ENCODE results near the gene GMPPA. TPM values are rescaled to one million over a fixed set of nuclear protein-coding genes. Genes with fewer than 3 reads are reported as not detected.
A peak's percentile ranks its signal among the peaks of the same experiment; 100 is the strongest.

GMPPA gene
- total and polyA plus RNA-seq, 8 donors, result 16.5 to 185 (median 32.5) TPM

DNA sequence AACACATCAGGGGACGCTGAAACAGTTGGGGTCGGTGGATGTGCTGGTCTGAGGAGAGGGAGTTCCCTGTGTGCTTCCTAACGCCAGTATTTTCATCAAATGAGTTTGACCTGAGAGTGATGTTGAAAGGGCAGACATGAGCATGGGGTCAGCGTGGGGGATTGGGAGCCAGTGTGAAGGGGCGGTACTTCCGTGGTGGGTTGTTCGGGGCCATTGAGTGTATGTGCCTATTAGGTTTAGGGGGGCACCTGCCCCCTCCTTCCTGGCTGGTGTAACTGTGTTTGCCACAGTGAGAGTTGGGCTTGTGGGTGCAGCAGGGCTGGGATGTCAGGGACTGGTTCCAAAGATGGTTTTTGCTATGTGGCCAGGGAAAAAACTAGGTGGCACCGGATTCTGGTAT is 39.7 kb upstream of the GMPPA start:
- TF ChIP-seq POLR2A (IDR thresholded peaks at IDR 0.05), result no peak
- no peak for TF ChIP-seq POLR2AphosphoS5 (IDR thresholded peaks at IDR 0.05)
- TF ChIP-seq EP300 (IDR thresholded peaks at IDR 0.05), result no peak
- TF ChIP-seq, protein P1, sequence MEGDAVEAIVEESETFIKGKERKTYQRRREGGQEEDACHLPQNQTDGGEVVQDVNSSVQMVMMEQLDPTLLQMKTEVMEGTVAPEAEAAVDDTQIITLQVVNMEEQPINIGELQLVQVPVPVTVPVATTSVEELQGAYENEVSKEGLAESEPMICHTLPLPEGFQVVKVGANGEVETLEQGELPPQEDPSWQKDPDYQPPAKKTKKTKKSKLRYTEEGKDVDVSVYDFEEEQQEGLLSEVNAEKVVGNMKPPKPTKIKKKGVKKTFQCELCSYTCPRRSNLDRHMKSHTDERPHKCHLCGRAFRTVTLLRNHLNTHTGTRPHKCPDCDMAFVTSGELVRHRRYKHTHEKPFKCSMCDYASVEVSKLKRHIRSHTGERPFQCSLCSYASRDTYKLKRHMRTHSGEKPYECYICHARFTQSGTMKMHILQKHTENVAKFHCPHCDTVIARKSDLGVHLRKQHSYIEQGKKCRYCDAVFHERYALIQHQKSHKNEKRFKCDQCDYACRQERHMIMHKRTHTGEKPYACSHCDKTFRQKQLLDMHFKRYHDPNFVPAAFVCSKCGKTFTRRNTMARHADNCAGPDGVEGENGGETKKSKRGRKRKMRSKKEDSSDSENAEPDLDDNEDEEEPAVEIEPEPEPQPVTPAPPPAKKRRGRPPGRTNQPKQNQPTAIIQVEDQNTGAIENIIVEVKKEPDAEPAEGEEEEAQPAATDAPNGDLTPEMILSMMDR (IDR thresholded peaks at IDR 0.05), result no peak
- Histone ChIP-seq H3K9me3 (no peaks in the 10 kb centered on the region), H3K27me3 (peaks cover 0 to 26% (median 21%) of the 10 kb centered on the region in 3 donors), H3K27ac (peak overlapping the region in 4 of 5 donors; percentile 8 to 95 (median 87)), H3K4me1 (peaks cover 12 to 49% (median 27%) of the 10 kb centered on the region in 4 donors), H3K4me3 (no peak overlapping the region), H3K36me3 (peaks cover 0 to 15% (median 5%) of the 10 kb centered on the region in 4 donors)
- WGBS, 5 donors, result 75 to 86% (median 82%) methylated on average over 8 of the region's 8 CpGs
- intact Hi-C loops (cut with DNase I; ENCODE audit: low total_unique reads), result no loop called here
- no peak for DNase-seq

DNA sequence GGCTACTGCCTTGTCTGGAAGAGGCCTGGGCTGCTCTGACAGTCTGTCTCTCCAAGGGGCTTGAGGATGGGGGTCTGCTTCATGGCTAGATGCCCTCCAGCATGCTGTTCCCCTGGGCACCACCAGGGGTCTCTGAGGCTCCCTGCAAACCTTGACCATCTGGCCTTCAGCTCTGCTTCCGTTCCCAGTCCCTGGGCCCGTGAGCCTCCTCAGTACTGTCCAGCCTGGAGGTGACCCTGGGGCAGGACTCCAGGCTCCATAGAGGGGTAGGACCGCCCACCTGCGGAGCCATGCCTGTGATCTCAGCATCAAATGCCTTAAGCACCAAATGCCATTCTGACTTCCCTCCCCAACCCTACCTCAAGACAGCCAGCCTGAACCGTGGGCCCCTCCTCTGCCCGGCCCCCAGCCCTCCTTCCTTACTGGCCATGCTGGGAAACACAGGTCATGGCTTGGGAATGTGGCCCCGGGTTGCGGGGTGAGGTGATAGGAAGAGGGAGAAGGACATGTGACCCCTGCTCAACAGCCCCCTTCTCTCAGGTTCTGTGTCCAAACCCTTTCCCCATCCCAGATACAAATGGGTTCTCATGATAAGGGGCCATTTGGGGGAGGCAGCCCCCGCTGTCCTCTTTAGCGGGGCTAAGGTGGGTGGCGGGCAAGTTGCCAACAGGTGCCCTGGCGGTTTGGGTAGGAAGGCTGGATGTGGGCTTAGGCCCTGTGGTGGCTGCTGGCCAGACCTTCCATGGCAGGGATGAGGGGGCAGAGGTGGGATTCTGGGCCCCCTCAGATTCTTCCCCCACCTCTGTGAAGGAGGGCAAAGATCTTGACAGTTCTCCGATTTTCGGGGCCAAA is 39.0 kb upstream of the GMPPA start:
- H3K36me3 ChIP-seq, result peaks cover 0 to 22% (median 7%) of the 10 kb centered on the region in 4 donors
- H3K27ac ChIP-seq, result peak overlapping the region in 4 of 5 donors; percentile 59 to 95 (median 87)
- DNase-seq, result peak; percentile 59 to 81
- intact Hi-C loops (cut with DNase I; ENCODE audit: low total_unique reads), result no loop called here
- WGBS, 5 donors, result 48 to 54% (median 49%) methylated on average over 14 of the region's 14 CpGs
- H3K4me1 ChIP-seq, result peaks cover 12 to 55% (median 27%) of the 10 kb centered on the region in 4 donors
- H3K4me3 ChIP-seq, result no peak overlapping the region
- TF ChIP-seq, protein P1 (IDR thresholded peaks at IDR 0.05), result peak in 5 of 7 experiments; percentile 62 to 91 (median 90)
- TF ChIP-seq POLR2AphosphoS5 (IDR thresholded peaks at IDR 0.05), result peak in 1 of 3 donors; percentile 12
- no peak for TF ChIP-seq EP300 (IDR thresholded peaks at IDR 0.05)
- TF ChIP-seq POLR2A (IDR thresholded peaks at IDR 0.05), result no peak
- peaks cover 0 to 25% (median 21%) of the 10 kb centered on the region in 3 donors for H3K27me3 ChIP-seq
- no peaks in the 10 kb centered on the region for H3K9me3 ChIP-seq

DNA sequence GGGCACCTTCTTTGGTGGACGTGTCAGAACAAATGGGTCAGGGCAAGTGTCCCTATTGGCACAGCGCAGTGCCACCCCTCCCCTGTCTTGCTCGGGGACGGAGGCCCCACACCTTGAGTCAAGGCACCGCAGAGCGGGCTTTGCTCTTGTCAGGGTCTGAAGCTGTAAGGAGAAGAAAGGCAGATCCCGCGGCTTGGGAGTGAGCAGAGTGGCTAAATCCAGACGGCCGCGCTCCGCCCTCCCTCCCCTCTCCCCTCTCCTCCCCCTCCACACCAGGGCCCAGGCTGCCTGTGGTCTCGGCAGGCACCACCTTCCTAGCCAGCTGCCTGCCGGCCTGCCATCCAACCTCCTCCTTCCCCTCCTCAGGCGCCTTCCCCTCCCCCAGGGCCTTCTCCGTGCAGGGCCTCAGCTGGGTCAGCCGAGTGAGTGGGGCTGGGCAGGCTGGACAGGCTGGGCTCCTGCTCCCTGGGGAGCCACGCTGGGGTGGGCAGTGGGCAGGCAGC is 38.2 kb upstream of the GMPPA start:
- intact Hi-C loops (cut with DNase I; ENCODE audit: low total_unique reads), result no loop called here
- H3K36me3 ChIP-seq, result peaks cover 0 to 30% (median 11%) of the 10 kb centered on the region in 4 donors
- H3K9me3 ChIP-seq, result no peaks in the 10 kb centered on the region
- H3K4me3 ChIP-seq, result peak overlapping the region in 1 of 4 donors; percentile 8
- no peak for TF ChIP-seq POLR2A (IDR thresholded peaks at IDR 0.05)
- TF ChIP-seq POLR2AphosphoS5 (IDR thresholded peaks at IDR 0.05), result peak in 2 of 3 donors; percentile 9 to 57
- peak overlapping the region in 4 of 5 donors; percentile 59 to 95 (median 87) for H3K27ac ChIP-seq
- 24 to 42% (median 32%) methylated on average over 16 to 18 of the region's 18 CpGs for WGBS, 5 donors
- DNase-seq, result peak in 1 of 2 donors; percentile 90
- H3K27me3 ChIP-seq, result peaks cover 0 to 25% (median 21%) of the 10 kb centered on the region in 3 donors
- H3K4me1 ChIP-seq, result peaks cover 12 to 63% (median 26%) of the 10 kb centered on the region in 4 donors

DNA sequence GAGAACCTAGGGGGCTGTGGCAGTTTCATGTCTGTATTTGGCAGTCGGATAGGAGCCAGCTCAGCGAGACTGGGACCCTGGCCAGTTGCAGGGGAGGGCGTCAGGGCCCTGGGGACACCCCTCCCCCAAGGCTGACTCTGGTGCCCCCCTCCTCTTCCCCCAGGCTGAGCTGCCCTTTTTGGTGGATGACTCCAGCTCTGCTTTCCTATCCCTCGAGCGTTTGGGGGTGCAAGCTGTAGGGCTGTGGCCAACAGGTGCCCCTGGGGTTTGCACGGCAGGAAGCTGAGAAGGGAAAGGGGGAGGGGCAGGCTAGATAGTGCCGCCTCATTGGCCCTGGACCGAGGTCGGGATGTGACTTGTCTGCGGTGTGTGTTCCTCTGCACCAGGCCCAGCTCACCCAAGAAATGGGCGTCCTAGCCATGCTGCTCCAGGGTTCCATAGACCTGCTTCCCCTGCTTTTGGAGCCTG is 37.6 kb upstream of the GMPPA start:
- H3K9me3 ChIP-seq, result no peaks in the 10 kb centered on the region
- H3K4me3 ChIP-seq, result peak overlapping the region in 3 of 4 donors; percentile 8 to 15 (median 13)
- peak in 1 of 2 donors; percentile 77 for DNase-seq
- intact Hi-C loops (cut with DNase I; ENCODE audit: low total_unique reads), result no loop called here
- H3K4me1 ChIP-seq, result peaks cover 12 to 69% (median 29%) of the 10 kb centered on the region in 4 donors
- peaks cover 0 to 36% (median 12%) of the 10 kb centered on the region in 4 donors for H3K36me3 ChIP-seq
- 20 to 39% (median 28%) methylated on average over 11 of the region's 11 CpGs for WGBS, 5 donors
- TF ChIP-seq EP300 (IDR thresholded peaks at IDR 0.05), result no peak
- peak overlapping the region in 4 of 5 donors; percentile 59 to 95 (median 87) for H3K27ac ChIP-seq
- peaks cover 0 to 25% (median 21%) of the 10 kb centered on the region in 3 donors for H3K27me3 ChIP-seq

DNA sequence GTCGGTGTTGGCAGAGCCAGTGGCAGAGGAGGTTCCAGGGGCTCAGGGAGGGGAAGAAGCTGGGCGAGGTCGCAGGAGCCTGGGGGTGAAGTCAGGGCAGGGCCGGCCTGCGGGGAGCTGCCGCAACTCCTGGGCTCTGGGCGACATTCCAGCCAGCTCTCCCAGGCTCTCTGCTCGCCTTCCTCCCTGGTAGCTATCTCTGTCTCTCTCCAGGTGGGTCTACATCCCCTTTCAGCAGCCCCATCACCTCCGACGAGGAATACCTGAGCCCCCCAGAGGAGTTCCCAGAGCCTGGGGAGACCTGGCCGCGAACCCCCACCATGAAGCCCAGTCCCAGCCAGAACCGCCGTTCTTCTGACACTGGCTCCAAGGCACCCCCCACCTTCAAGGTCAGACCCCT is 37.0 kb upstream of the GMPPA start:
- Histone ChIP-seq H3K27ac (peak overlapping the region in 4 of 5 donors; percentile 59 to 95 (median 87)), H3K4me3 (peak overlapping the region in 3 of 4 donors; percentile 8 to 15 (median 13)), H3K4me1 (peaks cover 12 to 70% (median 32%) of the 10 kb centered on the region in 4 donors), H3K9me3 (no peaks in the 10 kb centered on the region), H3K27me3 (peaks cover 0 to 25% (median 21%) of the 10 kb centered on the region in 3 donors), H3K36me3 (peaks cover 0 to 40% (median 12%) of the 10 kb centered on the region in 4 donors)
- DNase-seq, result no peak
- no peak for TF ChIP-seq POLR2A (IDR thresholded peaks at IDR 0.05)
- no peak for TF ChIP-seq EP300 (IDR thresholded peaks at IDR 0.05)
- TF ChIP-seq, protein P1 (IDR thresholded peaks at IDR 0.05), result no peak
- no peak for TF ChIP-seq POLR2AphosphoS5 (IDR thresholded peaks at IDR 0.05)
- 74 to 82% (median 77%) methylated on average over 7 to 14 of the region's 14 CpGs for WGBS, 5 donors
- intact Hi-C loops (cut with DNase I; ENCODE audit: low total_unique reads), result no loop called here

Measured in stomach (tissue), 9 donors.